GOT3 (cell line): ENCODE results near the gene MEX3B.
"Not testable (repeated sequence)": the region's sequence is repeated elsewhere in the genome, so short reads cannot be mapped to it uniquely, and the experiment has no call there.

Source experiments
- DNase-seq: peaks from one replicate; lab custom pipeline; 2025; ENCODE audit warnings: mixed read lengths; lab: John Stamatoyannopoulos, UW

Gene MEX3B

GRCh38 chr15:82048811-82049210, 3.0 kb upstream of the MEX3B start:
- DNase-seq: no peak

- DNase-seq: no peak
These were observed 1.9 kb upstream of the MEX3B start for GRCh38 chr15:82047453-82048400.

GRCh38 chr15:82046666-82047452, 1.0 kb upstream of the MEX3B start:
- DNase-seq: peak; percentile 82

GRCh38 chr15:82045179-82045891, 483 bp downstream of the MEX3B start:
- DNase-seq: no peak

- DNase-seq: no peak
These were observed 1.2 kb downstream of the MEX3B start for GRCh38 chr15:82044373-82045178.

- DNase-seq: no peak
These were observed 1.9 kb downstream of the MEX3B start for GRCh38 chr15:82043796-82044372.

GRCh38 chr15:82043130-82043673, 2.6 kb downstream of the MEX3B start:
- no peak for DNase-seq

- DNase-seq: no peak
These were observed 5.0 kb downstream of the MEX3B start for GRCh38 chr15:82040862-82041261.

- no peak for DNase-seq
These were observed 5.4 kb downstream of the MEX3B start for GRCh38 chr15:82040390-82040789.

- DNase-seq: no peak
These were observed 5.9 kb downstream of the MEX3B start for GRCh38 chr15:82039871-82040270.

- DNase-seq: no peak
These were observed 9.4 kb downstream of the MEX3B start for GRCh38 chr15:82036461-82036860.

GRCh38 chr15:82031871-82032270, 13.9 kb downstream of the MEX3B start:
- no peak for DNase-seq

- DNase-seq: no peak
These were observed 15.6 kb downstream of the MEX3B start for GRCh38 chr15:82030176-82030575.

- not testable (repeated sequence) for DNase-seq
These were observed 17.7 kb downstream of the MEX3B start for GRCh38 chr15:82028163-82028562.

GRCh38 chr15:82021992-82022391, 23.8 kb downstream of the MEX3B start:
- no peak for DNase-seq

GRCh38 chr15:82020625-82021394, 25.0 kb downstream of the MEX3B start:
- DNase-seq: no peak

- DNase-seq: no peak
These were observed 27.6 kb downstream of the MEX3B start for GRCh38 chr15:82018201-82018600.

GRCh38 chr15:82017656-82018055, 28.2 kb downstream of the MEX3B start:
- DNase-seq: no peak

GRCh38 chr15:82014989-82015388, 30.8 kb downstream of the MEX3B start:
- no peak for DNase-seq

GRCh38 chr15:82012908-82013307, 32.9 kb downstream of the MEX3B start:
- DNase-seq: no peak
